Loucy (cell line): ENCODE data around the gene NEK3.
"Not testable (repeated sequence)": the region's sequence is repeated elsewhere in the genome, so short reads cannot be mapped to it uniquely, and the experiment has no call there.

Experiments
- H2AFZ ChIP-seq: fragments of 200-600 bp; sonication (generic); 2 replicates; pipeline ENCODE4 v1.6.0; 2016; ENCODE audit warnings: antibody characterized with exemption, mild to moderate bottlenecking, low read length, moderate library complexity
- H3F3A ChIP-seq: fragments of 200-600 bp; 2 replicates; pipeline ENCODE4 v1.6.0; 2016; ENCODE audit warnings: antibody characterized with exemption, low read depth, mild to moderate bottlenecking
- H3K27me3 ChIP-seq: fragments of 200-600 bp; sonication (generic); 2 replicates; pipeline ENCODE4 v1.6.1; 2014; ENCODE audit warnings: low read length, mild to moderate bottlenecking; ENCODE audit not compliant: insufficient read depth, poor library complexity, severe bottlenecking
- H3K36me3 ChIP-seq: fragments of 200-600 bp; sonication (generic); 2 replicates; pipeline ENCODE4 v1.6.1; 2016; ENCODE audit warnings: low read length; ENCODE audit not compliant: insufficient read depth
- H3K4me1 ChIP-seq: fragments of 200-600 bp; sonication (generic); 2 replicates; pipeline ENCODE4 v1.5.1; 2014; ENCODE audit warnings: low read length, mild to moderate bottlenecking; ENCODE audit not compliant: insufficient read depth, poor library complexity, severe bottlenecking
- H3K4me2 ChIP-seq: fragments of 200-600 bp; sonication (generic); 2 replicates; pipeline ENCODE4 v1.6.0; 2014; ENCODE audit warnings: antibody characterized with exemption, low read length, low read depth, mild to moderate bottlenecking; ENCODE audit not compliant: poor library complexity, severe bottlenecking
- H3K4me3 ChIP-seq: fragments of 200-600 bp; sonication (generic); 2 replicates; pipeline ENCODE4 v1.5.1; 2014; ENCODE audit warnings: low read length, mild to moderate bottlenecking, mixed read lengths; ENCODE audit not compliant: poor library complexity, severe bottlenecking
- H3K79me2 ChIP-seq: fragments of 200-600 bp; sonication (generic); 2 replicates; pipeline ENCODE4 v1.6.1; 2014; ENCODE audit warnings: low read length; ENCODE audit not compliant: insufficient read depth
- H3K9ac ChIP-seq: fragments of 200-600 bp; sonication (generic); 2 replicates; pipeline ENCODE4 v1.6.0; 2014; ENCODE audit warnings: mild to moderate bottlenecking, low read depth, low read length, moderate library complexity; ENCODE audit not compliant: poor library complexity, severe bottlenecking
- H3K9me2 ChIP-seq: fragments of 200-600 bp; sonication (generic); replicated peaks from 2 replicates; pipeline ENCODE4 v1.6.1; 2016; ENCODE audit warnings: low read depth, low read length, mixed read lengths
- H3K9me3 ChIP-seq: fragments of 200-600 bp; sonication (generic); 2 replicates; pipeline ENCODE4 v1.6.1; 2014; ENCODE audit warnings: mild to moderate bottlenecking, antibody characterized with exemption, low read length, low read depth; ENCODE audit not compliant: insufficient read depth
- H4K20me1 ChIP-seq: fragments of 200-600 bp; sonication (generic); 2 replicates; pipeline ENCODE4 v1.6.0; 2014; ENCODE audit warnings: antibody characterized with exemption, low read length, mild to moderate bottlenecking; ENCODE audit not compliant: insufficient read depth, poor library complexity, severe bottlenecking
- CTCF ChIP-seq: fragments of 200-600 bp; sonication (generic); conservative IDR thresholded peaks from 2 replicates; pipeline ENCODE4 v1.5.1; 2014; ENCODE audit warnings: mild to moderate bottlenecking, antibody characterized with exemption, low read length
- EZH2phosphoT487 ChIP-seq: fragments of 200-600 bp; IDR thresholded peaks from 2 replicates; pipeline ENCODE4 v1.6.1; 2018; ENCODE audit warnings: antibody characterized with exemption, mild to moderate bottlenecking, moderate library complexity, borderline replicate concordance

NEK3 gene

GRCh38 chr13:52170828-52171391 lies 11.5 kb upstream of the NEK3 start:
- H3K4me2 ChIP-seq, H3F3A ChIP-seq: not testable (repeated sequence)
- peaks cover 79% of the 10 kb centered on the region; the same call in 1 of the 2 replicates for H3K36me3 ChIP-seq

GRCh38 chr13:52169839-52170238 lies 10.4 kb upstream of the NEK3 start:
- Histone ChIP-seq H3F3A (0 out of 2 replicates have a peak, but pooled peaks cover 2% of the 10 kb centered on the region), H3K36me3 (peaks cover 75% of the 10 kb centered on the region; the same call in 1 of the 2 replicates), H3K9me2 (no peaks in the 10 kb centered on the region), H3K9ac (no peak overlapping the region), H3K79me2 (no peaks in the 10 kb centered on the region), H3K4me2 (no peak overlapping the region), H3K4me3 (no peak overlapping the region), H3K9me3 (no peaks in the 10 kb centered on the region), H4K20me1 (no peaks in the 10 kb centered on the region), H3K27me3 (no peaks in the 10 kb centered on the region), H3K4me1 (peaks cover 11% of the 10 kb centered on the region), H2AFZ (no peak overlapping the region)
- no peak for TF ChIP-seq EZH2phosphoT487
- TF ChIP-seq CTCF, result no peak

More at GRCh38 chr13:52170828-52171391, 11.5 kb upstream of the NEK3 start:
- not testable (repeated sequence) for H3K4me3 ChIP-seq, H3K9me2 ChIP-seq, H3K27me3 ChIP-seq, H2AFZ ChIP-seq, H3K79me2 ChIP-seq, H3K9ac ChIP-seq, H3K9me3 ChIP-seq, H4K20me1 ChIP-seq
- peaks cover 11% of the 10 kb centered on the region for H3K4me1 ChIP-seq

- H3K79me2 ChIP-seq, result no peaks in the 10 kb centered on the region
- TF ChIP-seq CTCF, result no peak
- TF ChIP-seq EZH2phosphoT487, result no peak
These were observed 6.0 kb upstream of the NEK3 start for GRCh38 chr13:52165411-52165810.

GRCh38 chr13:52164989-52165388 lies 5.6 kb upstream of the NEK3 start:
- H3F3A ChIP-seq, result no peaks in the 10 kb centered on the region
- TF ChIP-seq CTCF (no peak), EZH2phosphoT487 (no peak)
- H4K20me1 ChIP-seq, result no peaks in the 10 kb centered on the region
- H3K9ac ChIP-seq, result no peak overlapping the region
- H3K9me2 ChIP-seq, result no peaks in the 10 kb centered on the region
- no peak overlapping the region for H3K4me3 ChIP-seq
- H3K36me3 ChIP-seq, result peaks cover 32% of the 10 kb centered on the region; the same call in 1 of the 2 replicates
- H3K4me2 ChIP-seq, result no peak overlapping the region
- peaks cover 29% of the 10 kb centered on the region for H3K4me1 ChIP-seq
- no peaks in the 10 kb centered on the region for H3K79me2 ChIP-seq
- H2AFZ ChIP-seq, result no peak overlapping the region
- H3K9me3 ChIP-seq, result no peaks in the 10 kb centered on the region
- H3K27me3 ChIP-seq, result no peaks in the 10 kb centered on the region

More at GRCh38 chr13:52165411-52165810, 6.0 kb upstream of the NEK3 start:
- peaks cover 27% of the 10 kb centered on the region for H3K4me1 ChIP-seq
- H3K9me2 ChIP-seq, result no peaks in the 10 kb centered on the region
- H4K20me1 ChIP-seq, result no peaks in the 10 kb centered on the region
- H3K4me2 ChIP-seq, result no peak overlapping the region
- no peaks in the 10 kb centered on the region for H3F3A ChIP-seq
- H3K9ac ChIP-seq, result no peak overlapping the region
- H3K9me3 ChIP-seq, result no peaks in the 10 kb centered on the region
- no peak overlapping the region for H2AFZ ChIP-seq
- no peaks in the 10 kb centered on the region for H3K27me3 ChIP-seq
- no peak overlapping the region for H3K4me3 ChIP-seq
- peaks cover 36% of the 10 kb centered on the region; the same call in 1 of the 2 replicates for H3K36me3 ChIP-seq

- not testable (repeated sequence) for H2AFZ ChIP-seq, H3K79me2 ChIP-seq, H3K27me3 ChIP-seq, H3F3A ChIP-seq, H3K4me2 ChIP-seq, H3K9ac ChIP-seq, H3K4me3 ChIP-seq, H3K9me2 ChIP-seq, H3K9me3 ChIP-seq, H4K20me1 ChIP-seq
- H3K4me1 ChIP-seq, result peaks cover 36% of the 10 kb centered on the region
- peaks cover 21% of the 10 kb centered on the region; the same call in 1 of the 2 replicates for H3K36me3 ChIP-seq
These were observed 4.5 kb upstream of the NEK3 start for GRCh38 chr13:52163878-52164277.
